A549 (cell line): Measurements from ENCODE around the gene PSMD9.
"Not testable (repeated sequence)": the region's sequence is repeated elsewhere in the genome, so short reads cannot be mapped to it uniquely, and the experiment has no call there.

Experiments
- CHD4 ChIP-seq: fragments of 200-600 bp; sonication (generic); IDR thresholded peaks from 2 replicates; pipeline ENCODE4 v1.6.1; 2016; ENCODE audit warnings: antibody characterized with exemption, mild to moderate bottlenecking, borderline replicate concordance
- HDAC2 ChIP-seq: fragments of 200-600 bp; sonication (generic); IDR thresholded peaks from 2 replicates; pipeline ENCODE4 v1.6.1; 2016
- MAFK ChIP-seq: fragments of 450-650 bp; IDR thresholded peaks from 2 replicates; pipeline ENCODE4 v1.6.1; 2014; ENCODE audit not compliant: partially characterized antibody
- POLR2A ChIP-seq: IDR thresholded peaks from 2 replicates; pipeline ENCODE4 v1.6.1; 2012; ENCODE audit warnings: mild to moderate bottlenecking, low read length
- RAD21 ChIP-seq, 2 experiments: fragments of >200 bp in 1 of 2; sonication (Bioruptor Twin) in 1 of 2; formaldehyde crosslinking in 1 of 2; IDR thresholded peaks in 1 of 2; conservative IDR thresholded peaks in 1 of 2; 2 replicates in 1 of 2; 3 replicates in 1 of 2; pipeline ENCODE4 v1.6.1; 2012 to 2018; ENCODE audit warnings: inconsistent platforms in 1 of 2
- RFX5 ChIP-seq: fragments of 450-650 bp; IDR thresholded peaks from 2 replicates; pipeline ENCODE4 v1.7.1; 2014; ENCODE audit warnings: antibody characterized with exemption, mild to moderate bottlenecking, moderate library complexity
- TF ChIP-seq, protein P1 (sequence below): fragments of >200 bp; sonication (Bioruptor Twin); formaldehyde crosslinking; IDR thresholded peaks from 3 replicates; pipeline ENCODE4 v1.5.1; 2016
- TF ChIP-seq, protein P2 (sequence below): IDR thresholded peaks from 2 replicates; pipeline ENCODE4 v1.6.1; 2012

DNA sequence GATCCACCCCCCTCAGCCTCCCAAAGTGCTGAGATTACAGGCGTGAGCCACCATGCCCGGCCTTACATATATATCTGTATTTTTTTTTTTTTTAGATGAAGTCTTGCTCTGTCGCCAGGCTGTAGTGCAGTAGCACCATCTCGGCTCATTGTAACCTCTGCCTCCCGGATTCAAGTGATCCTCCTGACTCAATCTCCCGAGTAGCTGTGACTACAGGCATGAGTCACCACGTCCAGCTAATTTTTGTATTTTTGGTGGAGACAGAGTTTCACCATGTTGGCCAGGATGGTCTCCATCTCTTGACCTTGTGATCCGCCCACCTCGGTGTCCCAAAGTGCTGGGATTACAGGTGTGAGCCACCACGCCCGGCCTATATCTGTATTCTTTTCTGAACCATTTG lies 3.5 kb upstream of the PSMD9 start:
- TF ChIP-seq, protein P1, sequence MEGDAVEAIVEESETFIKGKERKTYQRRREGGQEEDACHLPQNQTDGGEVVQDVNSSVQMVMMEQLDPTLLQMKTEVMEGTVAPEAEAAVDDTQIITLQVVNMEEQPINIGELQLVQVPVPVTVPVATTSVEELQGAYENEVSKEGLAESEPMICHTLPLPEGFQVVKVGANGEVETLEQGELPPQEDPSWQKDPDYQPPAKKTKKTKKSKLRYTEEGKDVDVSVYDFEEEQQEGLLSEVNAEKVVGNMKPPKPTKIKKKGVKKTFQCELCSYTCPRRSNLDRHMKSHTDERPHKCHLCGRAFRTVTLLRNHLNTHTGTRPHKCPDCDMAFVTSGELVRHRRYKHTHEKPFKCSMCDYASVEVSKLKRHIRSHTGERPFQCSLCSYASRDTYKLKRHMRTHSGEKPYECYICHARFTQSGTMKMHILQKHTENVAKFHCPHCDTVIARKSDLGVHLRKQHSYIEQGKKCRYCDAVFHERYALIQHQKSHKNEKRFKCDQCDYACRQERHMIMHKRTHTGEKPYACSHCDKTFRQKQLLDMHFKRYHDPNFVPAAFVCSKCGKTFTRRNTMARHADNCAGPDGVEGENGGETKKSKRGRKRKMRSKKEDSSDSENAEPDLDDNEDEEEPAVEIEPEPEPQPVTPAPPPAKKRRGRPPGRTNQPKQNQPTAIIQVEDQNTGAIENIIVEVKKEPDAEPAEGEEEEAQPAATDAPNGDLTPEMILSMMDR: not testable (repeated sequence)
- not testable (repeated sequence) for TF ChIP-seq POLR2A; RAD21 (conservative IDR thresholded peaks at IDR 0.05 in 1 of 2, IDR thresholded peaks at IDR 0.05 in 1 of 2); HDAC2; RFX5; CHD4; MAFK
- TF ChIP-seq, protein P2, sequence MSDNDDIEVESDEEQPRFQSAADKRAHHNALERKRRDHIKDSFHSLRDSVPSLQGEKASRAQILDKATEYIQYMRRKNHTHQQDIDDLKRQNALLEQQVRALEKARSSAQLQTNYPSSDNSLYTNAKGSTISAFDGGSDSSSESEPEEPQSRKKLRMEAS: not testable (repeated sequence)
